ENCODE data around the gene NES.

NES gene

DNA sequence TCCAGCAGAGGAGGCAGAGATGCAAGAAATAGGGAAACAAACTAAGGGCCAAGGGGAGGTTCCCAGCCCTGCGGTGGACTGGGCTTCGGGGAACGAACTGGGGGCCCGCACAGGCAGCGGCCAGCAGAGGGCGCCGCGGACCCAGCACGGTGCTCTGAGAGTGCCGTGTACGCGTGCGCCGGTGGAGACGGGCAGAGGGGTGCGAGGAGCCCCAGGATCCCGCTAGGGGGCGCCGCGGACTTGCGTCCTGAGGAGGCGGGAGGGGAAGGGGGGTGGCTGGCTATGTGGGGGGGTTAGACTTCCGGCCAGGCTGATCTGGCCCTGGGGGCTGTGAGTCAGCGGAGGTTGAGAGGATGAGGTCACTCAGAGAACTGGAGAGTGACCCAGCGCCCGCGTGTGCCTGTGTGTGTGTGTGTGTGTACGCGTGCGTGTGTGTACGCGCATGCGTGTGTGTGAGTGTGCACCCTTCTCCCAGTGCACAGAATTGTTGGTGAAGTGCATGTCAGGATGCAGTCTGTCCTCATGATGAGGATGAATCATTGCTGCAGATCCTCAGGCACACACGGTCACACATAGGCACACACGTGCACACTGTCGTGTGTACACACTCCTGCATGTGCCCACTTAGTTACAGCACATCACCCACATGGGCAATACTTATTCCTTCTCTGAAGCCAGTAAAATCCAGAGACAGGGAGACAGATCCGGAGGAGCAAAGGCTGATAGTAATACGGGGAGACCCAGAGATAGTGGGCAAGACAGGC is 17.0 kb downstream of the NES start (continued):
- TF ChIP-seq, protein P1, sequence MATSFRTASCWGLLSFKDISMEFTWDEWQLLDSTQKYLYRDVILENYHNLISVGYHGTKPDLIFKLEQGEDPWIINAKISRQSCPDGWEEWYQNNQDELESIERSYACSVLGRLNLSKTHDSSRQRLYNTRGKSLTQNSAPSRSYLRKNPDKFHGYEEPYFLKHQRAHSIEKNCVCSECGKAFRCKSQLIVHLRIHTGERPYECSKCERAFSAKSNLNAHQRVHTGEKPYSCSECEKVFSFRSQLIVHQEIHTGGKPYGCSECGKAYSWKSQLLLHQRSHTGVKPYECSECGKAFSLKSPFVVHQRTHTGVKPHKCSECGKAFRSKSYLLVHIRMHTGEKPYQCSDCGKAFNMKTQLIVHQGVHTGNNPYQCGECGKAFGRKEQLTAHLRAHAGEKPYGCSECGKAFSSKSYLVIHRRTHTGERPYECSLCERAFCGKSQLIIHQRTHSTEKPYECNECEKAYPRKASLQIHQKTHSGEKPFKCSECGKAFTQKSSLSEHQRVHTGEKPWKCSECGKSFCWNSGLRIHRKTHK (tag by site-specific recombination; IDR thresholded peaks at IDR 0.05): no peak
- peak; percentile 37 for TF ChIP-seq KLF10 (tag by site-specific recombination; IDR thresholded peaks at IDR 0.05)
- no peak for TF ChIP-seq ZNF132 (tag by site-specific recombination; IDR thresholded peaks at IDR 0.05; ENCODE audit: borderline replicate concordance)
- TF ChIP-seq, protein P2, sequence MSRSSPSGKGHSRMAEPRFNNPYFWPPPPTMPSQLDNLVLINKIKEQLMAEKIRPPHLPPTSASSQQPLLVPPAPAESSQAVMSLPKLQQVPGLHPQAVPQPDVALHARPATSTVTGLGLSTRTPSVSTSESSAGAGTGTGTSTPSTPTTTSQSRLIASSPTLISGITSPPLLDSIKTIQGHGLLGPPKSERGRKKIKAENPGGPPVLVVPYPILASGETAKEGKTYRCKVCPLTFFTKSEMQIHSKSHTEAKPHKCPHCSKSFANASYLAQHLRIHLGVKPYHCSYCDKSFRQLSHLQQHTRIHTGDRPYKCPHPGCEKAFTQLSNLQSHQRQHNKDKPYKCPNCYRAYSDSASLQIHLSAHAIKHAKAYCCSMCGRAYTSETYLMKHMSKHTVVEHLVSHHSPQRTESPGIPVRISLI (tag by site-specific recombination; IDR thresholded peaks at IDR 0.05): no peak
- TF ChIP-seq, protein P3, sequence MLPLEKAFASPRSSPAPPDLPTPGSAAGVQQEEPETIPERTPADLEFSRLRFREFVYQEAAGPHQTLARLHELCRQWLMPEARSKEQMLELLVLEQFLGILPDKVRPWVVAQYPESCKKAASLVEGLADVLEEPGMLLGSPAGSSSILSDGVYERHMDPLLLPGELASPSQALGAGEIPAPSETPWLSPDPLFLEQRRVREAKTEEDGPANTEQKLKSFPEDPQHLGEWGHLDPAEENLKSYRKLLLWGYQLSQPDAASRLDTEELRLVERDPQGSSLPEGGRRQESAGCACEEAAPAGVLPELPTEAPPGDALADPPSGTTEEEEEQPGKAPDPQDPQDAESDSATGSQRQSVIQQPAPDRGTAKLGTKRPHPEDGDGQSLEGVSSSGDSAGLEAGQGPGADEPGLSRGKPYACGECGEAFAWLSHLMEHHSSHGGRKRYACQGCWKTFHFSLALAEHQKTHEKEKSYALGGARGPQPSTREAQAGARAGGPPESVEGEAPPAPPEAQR (tag by site-specific recombination; IDR thresholded peaks at IDR 0.05): peak; percentile 90; the same call in 1 of the 2 replicates
- TF ChIP-seq ZNF560 (tag by site-specific recombination; IDR thresholded peaks at IDR 0.05; ENCODE audit: borderline replicate concordance): no peak
- TF ChIP-seq ZNF10 (tag by site-specific recombination; IDR thresholded peaks at IDR 0.05): peak; percentile 63; the same call in 1 of the 2 replicates
- peak; percentile 79; the same call in 1 of the 2 replicates for TF ChIP-seq ZNF558 (tag by site-specific recombination; IDR thresholded peaks at IDR 0.05)
- TF ChIP-seq GLIS1 (tag by site-specific recombination; IDR thresholded peaks at IDR 0.05): peak; percentile 94
- TF ChIP-seq ZNF510 (tag by site-specific recombination; IDR thresholded peaks at IDR 0.05; ENCODE audit: insufficient replicate concordance): no peak
- no peak for TF ChIP-seq ZNF114 (tag by site-specific recombination; IDR thresholded peaks at IDR 0.05)
- peak; percentile 65 for TF ChIP-seq ZNF654 (tag by site-specific recombination; IDR thresholded peaks at IDR 0.05; ENCODE audit: low read depth)
- no peak for TF ChIP-seq ZFP41 (tag by site-specific recombination; IDR thresholded peaks at IDR 0.05; ENCODE audit: borderline replicate concordance)
- TF ChIP-seq ZNF658 (tag by site-specific recombination; IDR thresholded peaks at IDR 0.05): peak; percentile 47; the same call in 1 of the 2 replicates
- TF ChIP-seq, protein P4, sequence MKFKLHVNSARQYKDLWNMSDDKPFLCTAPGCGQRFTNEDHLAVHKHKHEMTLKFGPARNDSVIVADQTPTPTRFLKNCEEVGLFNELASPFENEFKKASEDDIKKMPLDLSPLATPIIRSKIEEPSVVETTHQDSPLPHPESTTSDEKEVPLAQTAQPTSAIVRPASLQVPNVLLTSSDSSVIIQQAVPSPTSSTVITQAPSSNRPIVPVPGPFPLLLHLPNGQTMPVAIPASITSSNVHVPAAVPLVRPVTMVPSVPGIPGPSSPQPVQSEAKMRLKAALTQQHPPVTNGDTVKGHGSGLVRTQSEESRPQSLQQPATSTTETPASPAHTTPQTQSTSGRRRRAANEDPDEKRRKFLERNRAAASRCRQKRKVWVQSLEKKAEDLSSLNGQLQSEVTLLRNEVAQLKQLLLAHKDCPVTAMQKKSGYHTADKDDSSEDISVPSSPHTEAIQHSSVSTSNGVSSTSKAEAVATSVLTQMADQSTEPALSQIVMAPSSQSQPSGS (tag by site-specific recombination; IDR thresholded peaks at IDR 0.05; ENCODE audit: low read depth): peak; percentile 95
- TF ChIP-seq, protein P5, sequence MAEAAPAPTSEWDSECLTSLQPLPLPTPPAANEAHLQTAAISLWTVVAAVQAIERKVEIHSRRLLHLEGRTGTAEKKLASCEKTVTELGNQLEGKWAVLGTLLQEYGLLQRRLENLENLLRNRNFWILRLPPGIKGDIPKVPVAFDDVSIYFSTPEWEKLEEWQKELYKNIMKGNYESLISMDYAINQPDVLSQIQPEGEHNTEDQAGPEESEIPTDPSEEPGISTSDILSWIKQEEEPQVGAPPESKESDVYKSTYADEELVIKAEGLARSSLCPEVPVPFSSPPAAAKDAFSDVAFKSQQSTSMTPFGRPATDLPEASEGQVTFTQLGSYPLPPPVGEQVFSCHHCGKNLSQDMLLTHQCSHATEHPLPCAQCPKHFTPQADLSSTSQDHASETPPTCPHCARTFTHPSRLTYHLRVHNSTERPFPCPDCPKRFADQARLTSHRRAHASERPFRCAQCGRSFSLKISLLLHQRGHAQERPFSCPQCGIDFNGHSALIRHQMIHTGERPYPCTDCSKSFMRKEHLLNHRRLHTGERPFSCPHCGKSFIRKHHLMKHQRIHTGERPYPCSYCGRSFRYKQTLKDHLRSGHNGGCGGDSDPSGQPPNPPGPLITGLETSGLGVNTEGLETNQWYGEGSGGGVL (tag by site-specific recombination; IDR thresholded peaks at IDR 0.05): peak; percentile 98
- TF ChIP-seq, protein P6, sequence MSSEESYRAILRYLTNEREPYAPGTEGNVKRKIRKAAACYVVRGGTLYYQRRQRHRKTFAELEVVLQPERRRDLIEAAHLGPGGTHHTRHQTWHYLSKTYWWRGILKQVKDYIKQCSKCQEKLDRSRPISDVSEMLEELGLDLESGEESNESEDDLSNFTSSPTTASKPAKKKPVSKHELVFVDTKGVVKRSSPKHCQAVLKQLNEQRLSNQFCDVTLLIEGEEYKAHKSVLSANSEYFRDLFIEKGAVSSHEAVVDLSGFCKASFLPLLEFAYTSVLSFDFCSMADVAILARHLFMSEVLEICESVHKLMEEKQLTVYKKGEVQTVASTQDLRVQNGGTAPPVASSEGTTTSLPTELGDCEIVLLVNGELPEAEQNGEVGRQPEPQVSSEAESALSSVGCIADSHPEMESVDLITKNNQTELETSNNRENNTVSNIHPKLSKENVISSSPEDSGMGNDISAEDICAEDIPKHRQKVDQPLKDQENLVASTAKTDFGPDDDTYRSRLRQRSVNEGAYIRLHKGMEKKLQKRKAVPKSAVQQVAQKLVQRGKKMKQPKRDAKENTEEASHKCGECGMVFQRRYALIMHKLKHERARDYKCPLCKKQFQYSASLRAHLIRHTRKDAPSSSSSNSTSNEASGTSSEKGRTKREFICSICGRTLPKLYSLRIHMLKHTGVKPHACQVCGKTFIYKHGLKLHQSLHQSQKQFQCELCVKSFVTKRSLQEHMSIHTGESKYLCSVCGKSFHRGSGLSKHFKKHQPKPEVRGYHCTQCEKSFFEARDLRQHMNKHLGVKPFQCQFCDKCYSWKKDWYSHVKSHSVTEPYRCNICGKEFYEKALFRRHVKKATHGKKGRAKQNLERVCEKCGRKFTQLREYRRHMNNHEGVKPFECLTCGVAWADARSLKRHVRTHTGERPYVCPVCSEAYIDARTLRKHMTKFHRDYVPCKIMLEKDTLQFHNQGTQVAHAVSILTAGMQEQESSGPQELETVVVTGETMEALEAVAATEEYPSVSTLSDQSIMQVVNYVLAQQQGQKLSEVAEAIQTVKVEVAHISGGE (tag by site-specific recombination; conservative IDR thresholded peaks at IDR 0.05; ENCODE audit: low read depth): peak; percentile 76
- TF ChIP-seq, protein P7, sequence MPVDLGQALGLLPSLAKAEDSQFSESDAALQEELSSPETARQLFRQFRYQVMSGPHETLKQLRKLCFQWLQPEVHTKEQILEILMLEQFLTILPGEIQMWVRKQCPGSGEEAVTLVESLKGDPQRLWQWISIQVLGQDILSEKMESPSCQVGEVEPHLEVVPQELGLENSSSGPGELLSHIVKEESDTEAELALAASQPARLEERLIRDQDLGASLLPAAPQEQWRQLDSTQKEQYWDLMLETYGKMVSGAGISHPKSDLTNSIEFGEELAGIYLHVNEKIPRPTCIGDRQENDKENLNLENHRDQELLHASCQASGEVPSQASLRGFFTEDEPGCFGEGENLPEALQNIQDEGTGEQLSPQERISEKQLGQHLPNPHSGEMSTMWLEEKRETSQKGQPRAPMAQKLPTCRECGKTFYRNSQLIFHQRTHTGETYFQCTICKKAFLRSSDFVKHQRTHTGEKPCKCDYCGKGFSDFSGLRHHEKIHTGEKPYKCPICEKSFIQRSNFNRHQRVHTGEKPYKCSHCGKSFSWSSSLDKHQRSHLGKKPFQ (tag by site-specific recombination; IDR thresholded peaks at IDR 0.05): peak; percentile 91
- TF ChIP-seq ZNF248 (tag by site-specific recombination; IDR thresholded peaks at IDR 0.05): no peak
- no peak for TF ChIP-seq ZNF624 (tag by site-specific recombination; IDR thresholded peaks at IDR 0.05)
- TF ChIP-seq, protein P8, sequence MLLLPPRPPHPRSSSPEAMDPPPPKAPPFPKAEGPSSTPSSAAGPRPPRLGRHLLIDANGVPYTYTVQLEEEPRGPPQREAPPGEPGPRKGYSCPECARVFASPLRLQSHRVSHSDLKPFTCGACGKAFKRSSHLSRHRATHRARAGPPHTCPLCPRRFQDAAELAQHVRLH (tag by site-specific recombination; IDR thresholded peaks at IDR 0.05): 0 out of 2 replicates have a peak, but pooled peaks have one; percentile 83
- TF ChIP-seq ZXDB (tag by site-specific recombination; IDR thresholded peaks at IDR 0.05): peak; percentile 92
- TF ChIP-seq KLF16 (tag by site-specific recombination; IDR thresholded peaks at IDR 0.05): peak; percentile 96

Data from HEK293 (cell line).